SK-N-SH treated with all-trans-retinoic acid at 6 μM for 48 hours (cell line): ENCODE results near the gene LOC128125822.
A peak's percentile ranks its signal among the peaks of the same experiment; 100 is the strongest.

Experiments used
- ATAC-seq: fragments of 200-7000 bp; cut with Tn5 transposase; 3 replicates; pipeline ENCODE4 v1.9.1; 2020; ENCODE audit warnings: mild to moderate bottlenecking, moderate library complexity
- ARNTL ChIP-seq: fragments of 450-650 bp; formaldehyde crosslinking; IDR thresholded peaks from 2 replicates; pipeline ENCODE4 v1.5.0; 2020; ENCODE audit warnings: low read depth, mild to moderate bottlenecking, moderate library complexity, borderline replicate concordance
- BACH2 ChIP-seq: fragments of 250-450 bp; sonication (Bioruptor Pico); IDR thresholded peaks from 2 replicates; pipeline ENCODE4 v1.9.0; 2021; ENCODE audit warnings: mild to moderate bottlenecking, borderline replicate concordance
- CREB5 ChIP-seq: fragments of 250-450 bp; sonication (Bioruptor Pico); IDR thresholded peaks from 2 replicates; pipeline ENCODE4 v1.5.1; 2020; ENCODE audit warnings: low read depth, mild to moderate bottlenecking, moderate library complexity
- CSDC2 ChIP-seq: fragments of 250-450 bp; sonication (Bioruptor Pico); IDR thresholded peaks from 2 replicates; pipeline ENCODE4 v1.5.0; 2020; ENCODE audit warnings: mild to moderate bottlenecking, moderate library complexity
- ESRRG ChIP-seq: fragments of 250-450 bp; sonication (Bioruptor Pico); IDR thresholded peaks from 2 replicates; pipeline ENCODE4 v1.6.1; 2021; ENCODE audit warnings: mild to moderate bottlenecking
- GLIS3 ChIP-seq: fragments of 250-450 bp; sonication (Bioruptor Pico); IDR thresholded peaks from 2 replicates; pipeline ENCODE4 v1.5.0; 2020; ENCODE audit warnings: mild to moderate bottlenecking, moderate library complexity
- ISL1 ChIP-seq: fragments of 250-450 bp; sonication (Bioruptor Pico); IDR thresholded peaks from 2 replicates; pipeline ENCODE4 v2.1.2; 2022; ENCODE audit warnings: mild to moderate bottlenecking, moderate library complexity
- OSR1 ChIP-seq: fragments of 250-450 bp; sonication (Bioruptor Pico); IDR thresholded peaks from 2 replicates; pipeline ENCODE4 v1.8.0; 2022; ENCODE audit warnings: moderate library complexity, mild to moderate bottlenecking, inconsistent platforms
- PATZ1 ChIP-seq: fragments of 250-450 bp; sonication (Bioruptor Pico); IDR thresholded peaks from 2 replicates; pipeline ENCODE4 v1.8.0; 2020; ENCODE audit warnings: mild to moderate bottlenecking, moderate library complexity, borderline replicate concordance
- POU6F1 ChIP-seq: fragments of 250-450 bp; sonication (Bioruptor Pico); IDR thresholded peaks from 2 replicates; pipeline ENCODE4 v1.8.0; 2021; ENCODE audit warnings: low read depth, mild to moderate bottlenecking, moderate library complexity, borderline replicate concordance
- RARB ChIP-seq: fragments of 250-450 bp; sonication (Bioruptor Pico); IDR thresholded peaks from 2 replicates; pipeline ENCODE4 v1.8.0; 2021; ENCODE audit warnings: mild to moderate bottlenecking, moderate library complexity
- TOX ChIP-seq: fragments of 250-450 bp; sonication (Bioruptor Pico); IDR thresholded peaks from 2 replicates; pipeline ENCODE4 v1.8.0; 2021; ENCODE audit warnings: mild to moderate bottlenecking, moderate library complexity, borderline replicate concordance
- TSHZ2 ChIP-seq: fragments of 250-450 bp; sonication (Bioruptor Pico); IDR thresholded peaks from 2 replicates; pipeline ENCODE4 v1.5.0; 2020; ENCODE audit warnings: mild to moderate bottlenecking, moderate library complexity
- ZC3H10 ChIP-seq: fragments of 250-450 bp; sonication (Bioruptor Pico); IDR thresholded peaks from 2 replicates; pipeline ENCODE4 v1.5.1; 2021; ENCODE audit warnings: mild to moderate bottlenecking, moderate library complexity
- ZFP3 ChIP-seq: fragments of 250-450 bp; sonication (Bioruptor Pico); IDR thresholded peaks from 2 replicates; pipeline ENCODE4 v1.5.0; 2020; ENCODE audit warnings: mild to moderate bottlenecking, moderate library complexity
- ZFP30 ChIP-seq: fragments of 450-650 bp; formaldehyde crosslinking; IDR thresholded peaks from 2 replicates; pipeline ENCODE4 v1.5.0; 2022; ENCODE audit warnings: mild to moderate bottlenecking, moderate library complexity
- ZNF70 ChIP-seq: fragments of 450-650 bp; formaldehyde crosslinking; IDR thresholded peaks from 2 replicates; pipeline ENCODE4 v1.5.0; 2020; ENCODE audit warnings: mild to moderate bottlenecking, moderate library complexity
- ZNF8 ChIP-seq: fragments of 450-650 bp; formaldehyde crosslinking; IDR thresholded peaks from 2 replicates; pipeline ENCODE4 v1.5.0; 2020; ENCODE audit warnings: mild to moderate bottlenecking, moderate library complexity

Gene LOC128125822

GRCh38 chr6:63573076-63573898 lies 1.0 kb downstream of the LOC128125822 start (continued):
- no peak for TF ChIP-seq TSHZ2 (CRISPR knock-in tag)
- TF ChIP-seq CSDC2 (CRISPR knock-in tag): no peak
- TF ChIP-seq TOX (CRISPR knock-in tag): no peak
- TF ChIP-seq ZFP30 (CRISPR knock-in tag): no peak
- no peak for TF ChIP-seq BACH2
- TF ChIP-seq ESRRG: no peak
- TF ChIP-seq ZFP3: no peak
- no peak for TF ChIP-seq ZNF8
- TF ChIP-seq GLIS3: no peak
- TF ChIP-seq PATZ1 (CRISPR knock-in tag): no peak
- TF ChIP-seq ZC3H10 (CRISPR knock-in tag): no peak

GRCh38 chr6:63573899-63574553 lies 1.7 kb downstream of the LOC128125822 start:
- peak; percentile 56 for ATAC-seq
- no peak for TF ChIP-seq OSR1 (CRISPR knock-in tag)
- no peak for TF ChIP-seq ZC3H10 (CRISPR knock-in tag)
- no peak for TF ChIP-seq POU6F1 (CRISPR knock-in tag)
- no peak for TF ChIP-seq RARB (CRISPR knock-in tag)
- 0 out of 2 replicates have a peak, but pooled peaks have one; percentile 11 for TF ChIP-seq PATZ1 (CRISPR knock-in tag)
- no peak for TF ChIP-seq ISL1 (CRISPR knock-in tag)
- TF ChIP-seq TSHZ2 (CRISPR knock-in tag): no peak
- TF ChIP-seq BACH2: no peak

GRCh38 chr6:63574554-63574900 lies 2.2 kb downstream of the LOC128125822 start:
- TF ChIP-seq ARNTL (CRISPR knock-in tag) (no peak), CREB5 (CRISPR knock-in tag) (no peak), CSDC2 (CRISPR knock-in tag) (no peak), ZNF70 (no peak), POU6F1 (CRISPR knock-in tag) (no peak)
- no peak for ATAC-seq
